ENCODE results near the gene ARVCF.

The ARVCF gene

DNA sequence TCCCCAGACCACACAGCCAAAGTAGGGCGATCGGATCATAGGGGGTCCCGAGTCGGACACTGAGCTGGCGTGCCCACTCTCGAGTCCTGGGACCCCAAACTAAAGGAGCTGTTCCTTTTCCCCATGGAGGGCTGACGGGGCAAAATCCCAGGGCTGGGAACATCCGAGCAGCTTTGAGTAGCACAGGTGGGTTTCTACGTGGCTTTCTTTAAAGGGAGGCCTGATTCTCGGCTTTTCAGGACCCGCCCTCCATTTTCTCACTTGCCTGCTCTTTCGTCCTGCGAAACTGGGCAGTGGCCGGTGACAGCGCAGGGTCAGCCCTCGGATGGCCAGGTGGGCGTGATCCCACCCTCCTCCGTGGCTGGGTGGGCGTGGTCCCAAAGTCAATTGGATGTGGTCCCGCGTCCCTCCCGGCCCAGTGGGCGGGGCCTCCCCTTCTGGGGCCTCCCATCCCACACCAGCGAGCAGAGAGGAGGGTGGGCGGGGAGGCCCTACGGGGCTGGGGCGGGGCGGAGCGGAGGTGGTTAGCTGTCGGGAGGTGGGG, 57.5 kb downstream of the ARVCF start:
- TF ChIP-seq, protein P1, sequence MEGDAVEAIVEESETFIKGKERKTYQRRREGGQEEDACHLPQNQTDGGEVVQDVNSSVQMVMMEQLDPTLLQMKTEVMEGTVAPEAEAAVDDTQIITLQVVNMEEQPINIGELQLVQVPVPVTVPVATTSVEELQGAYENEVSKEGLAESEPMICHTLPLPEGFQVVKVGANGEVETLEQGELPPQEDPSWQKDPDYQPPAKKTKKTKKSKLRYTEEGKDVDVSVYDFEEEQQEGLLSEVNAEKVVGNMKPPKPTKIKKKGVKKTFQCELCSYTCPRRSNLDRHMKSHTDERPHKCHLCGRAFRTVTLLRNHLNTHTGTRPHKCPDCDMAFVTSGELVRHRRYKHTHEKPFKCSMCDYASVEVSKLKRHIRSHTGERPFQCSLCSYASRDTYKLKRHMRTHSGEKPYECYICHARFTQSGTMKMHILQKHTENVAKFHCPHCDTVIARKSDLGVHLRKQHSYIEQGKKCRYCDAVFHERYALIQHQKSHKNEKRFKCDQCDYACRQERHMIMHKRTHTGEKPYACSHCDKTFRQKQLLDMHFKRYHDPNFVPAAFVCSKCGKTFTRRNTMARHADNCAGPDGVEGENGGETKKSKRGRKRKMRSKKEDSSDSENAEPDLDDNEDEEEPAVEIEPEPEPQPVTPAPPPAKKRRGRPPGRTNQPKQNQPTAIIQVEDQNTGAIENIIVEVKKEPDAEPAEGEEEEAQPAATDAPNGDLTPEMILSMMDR (conservative IDR thresholded peaks at IDR 0.05; ENCODE audit: low read length), result no peak
- H3K4me3 ChIP-seq (ENCODE audit: low read length), result peak overlapping the region; percentile 36
- DNase-seq (ENCODE audit: low read depth), result peak; percentile 35

DNA sequence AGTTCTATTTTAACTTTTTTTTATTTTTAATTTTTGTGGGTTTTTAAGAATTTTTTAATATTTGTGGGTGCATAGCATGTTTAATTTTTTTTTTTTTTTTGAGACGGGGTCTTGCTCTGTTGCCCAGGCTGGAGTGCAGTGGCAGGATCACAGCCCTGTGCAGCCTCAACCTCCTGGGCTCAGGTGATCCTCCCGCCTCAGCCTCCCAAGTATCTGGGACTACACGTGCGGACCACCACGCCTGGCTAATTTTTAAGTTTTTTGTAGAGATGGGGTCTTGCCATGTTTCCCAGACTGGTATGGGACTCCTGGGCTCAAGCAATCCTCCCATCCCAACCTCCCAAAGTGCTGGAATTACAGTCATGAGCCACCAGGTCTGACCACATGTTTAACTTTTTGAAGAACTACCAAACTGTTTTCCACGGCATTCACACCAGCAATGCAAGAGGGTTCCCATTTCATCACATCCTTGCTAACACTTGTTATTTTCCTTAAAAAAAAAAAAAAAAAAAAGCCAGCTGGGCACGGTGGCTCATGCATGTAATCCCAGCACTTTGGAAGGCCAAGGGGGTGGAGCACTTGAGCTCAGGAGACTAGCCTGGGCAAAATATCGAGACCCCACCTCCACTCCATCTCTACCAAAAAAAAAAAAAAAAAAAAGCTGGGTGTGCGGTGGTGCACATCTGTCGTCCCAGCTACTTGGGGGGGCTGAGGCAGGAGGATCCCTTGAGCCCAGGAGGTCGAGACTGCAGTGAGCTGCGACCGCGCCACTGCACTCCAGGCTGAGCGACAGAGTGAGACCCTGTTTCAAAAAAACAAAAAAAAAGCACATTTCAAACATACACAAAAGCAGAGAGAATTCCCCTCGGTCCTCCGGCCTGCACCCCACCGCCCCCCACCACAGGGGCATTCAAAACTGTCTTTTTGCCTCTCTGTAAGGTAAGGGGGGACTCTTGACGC, 58.3 kb downstream of the ARVCF start:
- DNase-seq (ENCODE audit: low read depth), result peak; percentile 91
- TF ChIP-seq, protein P1 (conservative IDR thresholded peaks at IDR 0.05; ENCODE audit: low read length), result no peak
- peak overlapping the region; percentile 36 for H3K4me3 ChIP-seq (ENCODE audit: low read length)

DNA sequence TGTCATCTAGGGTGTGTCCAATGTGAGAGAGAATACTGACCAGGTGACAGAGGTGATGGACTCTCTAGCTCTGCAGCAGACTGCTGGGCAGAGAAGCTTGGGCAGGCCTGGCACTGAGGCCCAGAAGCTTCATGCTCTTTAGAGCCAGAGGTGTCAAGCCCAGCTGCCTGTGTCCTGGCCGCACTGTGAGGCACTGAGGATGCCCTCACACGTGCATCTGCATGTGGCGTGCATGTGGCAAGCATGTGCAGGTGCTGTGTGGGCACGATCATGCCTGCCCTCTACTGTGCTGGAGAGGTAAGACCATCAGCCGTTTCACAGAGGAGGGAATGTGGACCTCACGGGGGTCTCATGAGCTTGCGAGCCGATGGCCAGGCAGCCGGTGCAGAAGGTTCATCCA, 59.2 kb downstream of the ARVCF start:
- H3K4me3 ChIP-seq (ENCODE audit: low read length), result no peak overlapping the region
- no peak for DNase-seq (ENCODE audit: low read depth)
- TF ChIP-seq, protein P1 (conservative IDR thresholded peaks at IDR 0.05; ENCODE audit: low read length), result no peak; the same call in 1 of the 2 replicates

DNA sequence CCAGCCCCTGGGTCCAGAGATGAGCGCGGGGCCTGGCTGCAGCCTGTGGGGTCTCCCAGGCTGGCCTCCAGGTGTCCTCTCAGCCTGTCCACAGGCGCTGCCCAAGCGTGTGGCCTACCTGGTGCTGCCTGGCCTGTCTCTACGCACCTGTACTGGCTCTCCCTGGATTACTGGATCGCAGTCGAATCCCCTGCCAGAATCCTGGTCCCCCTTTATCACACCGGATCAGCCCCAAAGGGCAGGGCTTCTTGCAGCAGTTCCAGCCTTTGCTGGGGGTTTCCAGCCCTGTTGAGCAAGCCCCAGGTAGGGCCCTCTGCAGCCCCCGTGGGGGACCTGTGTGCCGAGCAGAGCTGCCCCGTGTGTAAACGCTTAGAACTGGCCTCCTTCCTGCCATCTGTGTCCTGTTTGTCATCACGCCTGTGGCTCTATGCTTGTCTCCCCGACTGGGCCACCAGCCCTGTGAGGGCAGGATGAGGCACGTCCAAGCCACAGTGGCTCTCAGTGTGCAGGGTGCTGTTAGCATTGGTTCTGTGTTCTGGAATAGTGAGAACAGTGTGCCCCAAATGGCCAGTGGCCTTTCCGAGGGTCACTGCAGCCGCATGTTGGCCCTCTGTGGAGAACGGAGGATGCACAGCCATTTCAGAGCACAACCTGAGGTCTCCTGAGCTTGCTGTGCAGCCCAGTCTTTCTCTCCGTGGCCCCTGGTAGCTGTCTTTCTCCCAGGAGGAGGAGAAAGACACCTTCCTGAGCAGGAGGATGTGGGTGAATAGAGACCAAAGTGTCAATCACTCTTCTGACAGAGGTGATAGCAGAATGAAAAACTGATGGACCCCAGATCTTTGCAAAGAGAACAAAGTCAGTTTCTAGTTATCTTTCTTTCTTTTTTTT, 61.1 kb downstream of the ARVCF start:
- TF ChIP-seq, protein P1 (conservative IDR thresholded peaks at IDR 0.05; ENCODE audit: low read length), result no peak
- H3K4me3 ChIP-seq (ENCODE audit: low read length), result no peak overlapping the region
- DNase-seq (ENCODE audit: low read depth), result no peak

DNA sequence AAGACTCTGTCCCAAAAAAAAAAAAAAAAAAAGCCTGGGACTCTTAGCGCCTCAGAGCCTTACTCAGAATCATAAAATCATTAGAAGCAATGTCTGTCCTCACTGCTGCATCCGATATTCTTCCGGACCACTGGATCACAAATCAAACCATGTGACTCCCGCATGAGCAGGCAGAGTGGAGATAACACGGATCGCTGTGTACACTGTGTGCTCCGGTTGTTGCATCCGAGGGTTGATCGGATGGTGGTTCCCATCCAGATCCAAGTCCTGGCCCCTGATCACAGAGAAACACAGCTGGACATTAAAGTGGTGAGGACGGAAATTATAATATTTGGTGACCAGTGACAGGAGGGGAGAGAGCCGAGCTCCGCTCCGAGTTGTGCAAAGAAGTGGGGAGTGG, 65.3 kb downstream of the ARVCF start:
- TF ChIP-seq, protein P1 (conservative IDR thresholded peaks at IDR 0.05; ENCODE audit: low read length), result no peak
- DNase-seq (ENCODE audit: low read depth), result no peak
- H3K4me3 ChIP-seq (ENCODE audit: low read length), result no peak overlapping the region

DNA sequence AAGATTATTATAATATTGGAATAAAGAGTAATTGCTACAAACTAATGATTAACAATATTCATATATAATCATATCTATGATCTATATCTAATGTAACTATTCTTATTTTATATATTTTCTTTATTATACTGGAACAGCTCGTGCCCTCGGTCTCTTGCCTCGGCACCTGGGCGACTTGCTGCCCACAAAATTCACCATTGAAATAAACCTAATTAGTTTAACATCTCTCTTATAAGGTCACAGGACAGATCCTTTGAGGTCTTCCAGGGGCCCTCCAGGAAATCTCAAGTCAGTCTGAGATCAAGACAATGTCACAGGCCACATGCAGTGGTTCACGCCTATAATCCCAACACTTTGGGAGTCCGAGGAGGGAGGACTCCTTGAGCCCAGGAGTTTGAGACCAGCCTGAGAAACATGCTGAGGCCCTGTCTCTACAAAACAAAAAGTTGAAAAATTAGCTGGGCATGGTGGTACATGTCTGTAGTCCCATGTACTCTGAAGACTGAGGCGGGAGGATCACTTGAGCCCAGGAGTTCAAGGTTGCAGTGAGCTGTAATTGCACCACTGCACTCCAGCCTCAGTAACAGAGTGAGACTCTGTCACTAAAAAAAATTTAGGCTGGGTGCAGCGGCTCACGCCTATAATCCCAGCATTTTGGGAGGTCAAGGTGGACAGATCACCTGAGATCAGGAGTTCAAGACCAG, 68.4 kb downstream of the ARVCF start:
- TF ChIP-seq, protein P1 (conservative IDR thresholded peaks at IDR 0.05; ENCODE audit: low read length), result no peak
- H3K4me3 ChIP-seq (ENCODE audit: low read length), result no peak overlapping the region
- no peak for DNase-seq (ENCODE audit: low read depth)

Measured in AG10803 (cell line).